Measurements from ENCODE around the gene MYH6. TPM values are rescaled to one million over a fixed set of nuclear protein-coding genes. Genes with fewer than 3 reads are reported as not detected.

Gene MYH6
- total and polyA plus RNA-seq, 2 donors, result 0.05 to 0.25 TPM

DNA sequence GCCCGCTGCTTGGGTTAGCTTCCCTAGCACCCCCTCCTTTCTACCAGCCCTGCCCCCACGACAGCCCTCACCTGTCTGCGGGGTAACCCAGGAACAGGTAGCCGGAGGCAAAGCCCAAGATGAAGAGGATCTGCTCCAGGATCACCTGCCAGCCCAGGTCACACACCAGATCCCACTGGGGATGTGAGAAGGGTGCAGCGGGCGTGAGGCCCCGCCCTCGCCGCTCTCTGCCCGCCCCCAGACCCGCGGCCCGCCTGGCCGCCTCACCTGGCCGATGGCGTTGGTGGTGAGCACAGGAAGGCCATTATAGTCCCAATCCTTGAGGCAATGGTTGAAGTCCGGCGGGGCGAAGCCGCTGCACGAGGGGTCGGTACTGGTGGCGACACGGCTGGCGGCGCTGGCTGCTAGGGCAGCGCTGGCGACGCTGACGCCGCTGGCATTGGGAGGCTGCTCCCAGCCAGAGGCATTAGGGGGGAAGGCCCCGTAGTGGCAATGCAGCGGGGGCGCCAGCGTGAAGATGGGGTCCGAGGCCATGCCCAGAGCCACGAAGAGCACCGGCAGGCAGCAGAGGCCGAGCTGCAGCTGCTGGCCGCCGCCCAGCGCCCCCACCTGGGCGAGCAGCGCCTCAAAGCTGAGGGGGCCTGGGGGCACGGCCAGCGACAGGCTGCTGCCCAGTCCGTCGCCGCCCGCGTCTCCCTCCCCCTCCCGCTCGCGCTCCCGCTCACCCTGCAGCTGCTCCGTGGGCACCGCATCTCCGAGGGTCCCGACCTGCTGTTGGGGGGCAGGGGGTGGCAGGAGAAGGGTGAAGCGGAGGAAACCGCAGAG, 56.2 kb downstream of the MYH6 start:
- Histone ChIP-seq H3K36me3 (ENCODE audit: control insufficient read depth in 2 of 2, insufficient read depth in 2 of 2, low read length in 1 of 2) (no peaks in the 10 kb centered on the region), H3K9me3 (ENCODE audit: control insufficient read depth in 2 of 2, insufficient read depth in 1 of 2, low read length in 1 of 2) (peaks cover 0 to 1% of the 10 kb centered on the region in 2 donors), H3K27ac (ENCODE audit: low read depth in 1 of 2, low read length in 1 of 2) (no peak overlapping the region), H3K27me3 (ENCODE audit: control insufficient read depth in 2 of 2, insufficient read depth in 1 of 2, low read length in 1 of 2) (peaks cover 41 to 66% of the 10 kb centered on the region in 2 donors), H3K4me1 (ENCODE audit: control insufficient read depth in 2 of 2, insufficient read depth in 2 of 2, low read length in 2 of 2) (peaks cover 0 to 4% of the 10 kb centered on the region in 2 donors), H3K4me3 (ENCODE audit: low read length in 2 of 2) (peak overlapping the region; percentile 29 to 51)
- no peak for DNase-seq (ENCODE audit: low read depth in 6 of 9, low spot score in 9 of 9)
- WGBS, result 18% methylated on average over 61 of the region's 61 CpGs

DNA sequence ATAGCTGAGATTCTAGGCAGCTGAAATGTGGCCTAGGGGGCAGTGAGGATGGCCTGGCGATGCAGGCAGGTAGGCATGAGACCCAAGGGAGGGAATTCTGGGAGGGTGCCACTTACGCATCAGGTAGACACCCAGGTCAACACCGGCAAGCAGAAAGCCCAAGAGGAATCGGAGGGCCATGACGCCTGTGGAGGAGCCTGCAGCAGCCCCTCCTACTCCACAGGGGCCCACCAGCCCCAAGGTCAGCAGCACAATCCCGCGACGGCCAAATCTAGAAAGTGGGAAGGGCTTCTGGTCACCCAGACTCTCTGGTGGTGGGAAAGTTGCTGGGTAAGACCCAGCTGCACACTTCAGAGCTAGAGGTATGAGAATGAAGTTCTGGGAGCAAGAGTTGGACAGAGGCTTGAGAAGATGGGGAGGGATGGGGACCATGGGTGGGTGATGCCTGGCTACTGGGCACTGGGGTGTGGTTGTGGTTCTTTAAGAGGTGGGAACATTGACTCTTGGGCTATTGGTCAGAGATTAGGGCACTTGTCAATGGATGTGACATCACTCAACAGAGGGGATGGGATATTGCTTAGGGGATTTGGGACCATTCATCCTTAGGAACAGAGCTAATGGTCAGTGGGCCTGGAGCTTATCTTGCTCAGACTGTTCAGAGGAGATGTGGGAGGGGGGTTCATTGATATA, 58.8 kb downstream of the MYH6 start:
- DNase-seq (ENCODE audit: low read depth in 6 of 9, low spot score in 9 of 9), result no peak
- Histone ChIP-seq H3K27me3 (ENCODE audit: control insufficient read depth in 2 of 2, insufficient read depth in 1 of 2, low read length in 1 of 2) (peaks cover 32 to 49% of the 10 kb centered on the region in 2 donors), H3K27ac (ENCODE audit: low read depth in 1 of 2, low read length in 1 of 2) (no peak overlapping the region), H3K4me1 (ENCODE audit: control insufficient read depth in 2 of 2, insufficient read depth in 2 of 2, low read length in 2 of 2) (peaks cover 0 to 4% of the 10 kb centered on the region in 2 donors), H3K36me3 (ENCODE audit: control insufficient read depth in 2 of 2, insufficient read depth in 2 of 2, low read length in 1 of 2) (no peaks in the 10 kb centered on the region), H3K9me3 (ENCODE audit: control insufficient read depth in 2 of 2, insufficient read depth in 1 of 2, low read length in 1 of 2) (peaks cover 0 to 1% of the 10 kb centered on the region in 2 donors), H3K4me3 (ENCODE audit: low read length in 2 of 2) (no peak overlapping the region)
- 95% methylated on average over 8 of the region's 8 CpGs for WGBS

- peaks cover 0 to 4% of the 10 kb centered on the region in 2 donors for H3K4me1 ChIP-seq (ENCODE audit: control insufficient read depth in 2 of 2, insufficient read depth in 2 of 2, low read length in 2 of 2)
- H3K36me3 ChIP-seq (ENCODE audit: control insufficient read depth in 2 of 2, insufficient read depth in 2 of 2, low read length in 1 of 2), result no peaks in the 10 kb centered on the region
- H3K27ac ChIP-seq (ENCODE audit: low read depth in 1 of 2, low read length in 1 of 2), result no peak overlapping the region
- no peak overlapping the region for H3K4me3 ChIP-seq (ENCODE audit: low read length in 2 of 2)
- peaks cover 0 to 1% of the 10 kb centered on the region in 2 donors for H3K9me3 ChIP-seq (ENCODE audit: control insufficient read depth in 2 of 2, insufficient read depth in 1 of 2, low read length in 1 of 2)
- DNase-seq (ENCODE audit: low read depth in 6 of 9, low spot score in 9 of 9), result no peak
- 96% methylated on average over 6 of the region's 6 CpGs for WGBS
- H3K27me3 ChIP-seq (ENCODE audit: control insufficient read depth in 2 of 2, insufficient read depth in 1 of 2, low read length in 1 of 2), result peaks cover 24 to 39% of the 10 kb centered on the region in 2 donors
These were observed 59.8 kb downstream of the MYH6 start for GRCh38 chr14:23348297-23348655.

- DNase-seq (ENCODE audit: low read depth in 6 of 9, low spot score in 9 of 9), result no peak
- Histone ChIP-seq H3K9me3 (ENCODE audit: control insufficient read depth in 2 of 2, insufficient read depth in 1 of 2, low read length in 1 of 2) (peaks cover 0 to 1% of the 10 kb centered on the region in 2 donors), H3K4me3 (ENCODE audit: low read length in 2 of 2) (no peak overlapping the region), H3K27me3 (ENCODE audit: control insufficient read depth in 2 of 2, insufficient read depth in 1 of 2, low read length in 1 of 2) (peaks cover 20 to 33% of the 10 kb centered on the region in 2 donors), H3K36me3 (ENCODE audit: control insufficient read depth in 2 of 2, insufficient read depth in 2 of 2, low read length in 1 of 2) (no peaks in the 10 kb centered on the region), H3K27ac (ENCODE audit: low read depth in 1 of 2, low read length in 1 of 2) (no peak overlapping the region), H3K4me1 (ENCODE audit: control insufficient read depth in 2 of 2, insufficient read depth in 2 of 2, low read length in 2 of 2) (peaks cover 0 to 4% of the 10 kb centered on the region in 2 donors)
- 97% methylated on average over 19 of the region's 19 CpGs for WGBS
These were observed 60.4 kb downstream of the MYH6 start for GRCh38 chr14:23347406-23348296.

DNA sequence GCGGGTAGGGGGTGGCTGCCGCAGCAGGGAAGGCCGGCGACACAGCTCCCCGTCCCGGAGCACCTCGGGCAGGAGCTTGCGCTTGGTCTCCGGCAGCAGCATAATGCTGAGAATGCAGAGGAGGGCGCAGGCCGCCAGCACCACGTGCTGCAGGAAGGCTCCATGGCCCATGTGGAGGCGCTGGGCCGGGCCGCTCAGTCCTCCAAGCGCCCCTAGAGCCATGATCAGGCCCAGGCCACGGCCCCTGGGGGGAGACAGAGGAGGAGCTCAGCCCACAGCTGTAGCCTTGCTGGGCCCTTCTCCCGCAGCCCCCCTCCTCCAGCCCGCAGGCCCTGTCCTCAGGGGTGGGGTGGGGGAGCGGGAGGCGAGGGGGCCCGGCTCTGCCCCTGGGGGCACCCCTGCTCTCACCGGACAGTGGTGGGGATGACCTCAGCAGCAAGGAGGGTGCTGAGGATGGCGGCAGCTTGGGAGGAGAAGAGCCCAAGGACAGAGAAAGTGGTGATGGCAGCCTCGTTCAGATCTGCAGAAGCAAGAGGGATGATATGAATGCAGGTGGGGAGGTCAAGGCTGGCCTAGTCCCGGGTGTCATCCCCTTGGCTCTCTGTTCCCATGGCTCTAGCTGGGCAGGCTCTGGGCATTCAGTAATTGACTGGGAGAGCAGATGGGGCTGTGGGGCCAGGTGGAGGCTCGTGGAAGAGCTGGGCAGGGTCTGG, 61.2 kb downstream of the MYH6 start:
- Histone ChIP-seq H3K36me3 (ENCODE audit: control insufficient read depth in 2 of 2, insufficient read depth in 2 of 2, low read length in 1 of 2) (no peaks in the 10 kb centered on the region), H3K4me1 (ENCODE audit: control insufficient read depth in 2 of 2, insufficient read depth in 2 of 2, low read length in 2 of 2) (peaks cover 0 to 3% of the 10 kb centered on the region in 2 donors), H3K9me3 (ENCODE audit: control insufficient read depth in 2 of 2, insufficient read depth in 1 of 2, low read length in 1 of 2) (peaks cover 0 to 1% of the 10 kb centered on the region in 2 donors), H3K27ac (ENCODE audit: low read depth in 1 of 2, low read length in 1 of 2) (no peak overlapping the region), H3K4me3 (ENCODE audit: low read length in 2 of 2) (no peak overlapping the region), H3K27me3 (ENCODE audit: control insufficient read depth in 2 of 2, insufficient read depth in 1 of 2, low read length in 1 of 2) (peaks cover 12 to 25% of the 10 kb centered on the region in 2 donors)
- 92% methylated on average over 27 of the region's 27 CpGs for WGBS
- DNase-seq (ENCODE audit: low read depth in 6 of 9, low spot score in 9 of 9), result no peak

DNA sequence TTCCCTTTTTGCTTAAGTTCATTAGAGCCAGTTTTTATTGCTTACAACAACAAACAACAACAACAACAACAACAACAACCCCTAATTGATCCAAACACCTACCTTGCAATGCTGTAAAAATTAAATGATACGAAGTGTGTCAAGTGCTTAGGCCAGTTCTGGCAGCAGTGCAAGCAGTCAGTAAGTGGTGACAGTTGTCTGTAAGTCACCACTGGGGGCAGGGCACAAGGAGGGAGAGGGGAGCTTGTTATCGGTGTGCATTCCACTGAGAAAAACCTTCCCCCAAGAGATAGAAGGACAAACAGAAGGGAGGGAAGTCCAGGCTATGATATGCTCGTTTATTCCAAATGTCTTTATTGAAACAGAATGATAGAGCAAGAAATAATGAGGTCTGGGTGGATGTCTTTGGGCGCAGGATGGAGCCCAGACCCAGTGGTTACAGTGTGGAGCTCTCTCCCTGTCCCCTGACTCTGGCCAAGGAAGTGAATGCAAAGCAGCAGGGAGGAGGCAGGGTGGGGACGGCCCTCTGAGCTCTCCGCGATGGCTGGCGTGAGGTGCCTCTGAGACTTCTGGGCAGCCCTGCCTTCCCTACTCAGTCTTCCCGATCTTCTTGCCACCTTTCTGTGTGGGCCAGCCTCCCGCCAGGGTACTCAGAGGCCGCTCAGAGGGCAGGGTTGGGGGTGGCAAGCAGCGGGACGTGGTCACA, 61.9 kb downstream of the MYH6 start:
- no peak overlapping the region for H3K27ac ChIP-seq (ENCODE audit: low read depth in 1 of 2, low read length in 1 of 2)
- no peaks in the 10 kb centered on the region for H3K36me3 ChIP-seq (ENCODE audit: control insufficient read depth in 2 of 2, insufficient read depth in 2 of 2, low read length in 1 of 2)
- WGBS, result 95% methylated on average over 13 of the region's 13 CpGs
- H3K4me3 ChIP-seq (ENCODE audit: low read length in 2 of 2), result no peak overlapping the region
- H3K27me3 ChIP-seq (ENCODE audit: control insufficient read depth in 2 of 2, insufficient read depth in 1 of 2, low read length in 1 of 2), result peaks cover 5 to 18% of the 10 kb centered on the region in 2 donors
- H3K4me1 ChIP-seq (ENCODE audit: control insufficient read depth in 2 of 2, insufficient read depth in 2 of 2, low read length in 2 of 2), result no peaks in the 10 kb centered on the region
- no peaks in the 10 kb centered on the region for H3K9me3 ChIP-seq (ENCODE audit: control insufficient read depth in 2 of 2, insufficient read depth in 1 of 2, low read length in 1 of 2)
- DNase-seq (ENCODE audit: low read depth in 6 of 9, low spot score in 9 of 9), result no peak

DNA sequence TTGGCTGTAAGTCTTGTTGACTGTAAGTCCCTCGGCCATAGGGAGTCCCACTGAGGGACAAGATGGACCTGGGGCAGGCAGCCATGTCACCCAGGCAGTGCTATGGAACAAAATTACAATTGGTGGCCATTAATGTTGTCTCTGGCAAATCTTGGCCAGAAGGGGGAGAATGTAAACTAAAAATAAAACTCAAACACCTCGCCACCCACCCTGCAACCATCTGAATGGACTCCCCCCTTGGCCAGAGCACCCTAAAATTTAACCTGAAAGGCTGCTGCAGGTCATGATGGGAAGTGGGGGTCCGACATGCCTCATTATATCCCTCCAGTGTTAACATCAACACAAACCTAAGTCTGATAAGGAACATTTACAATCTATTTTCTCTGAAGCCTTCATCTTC, 63.6 kb downstream of the MYH6 start:
- Histone ChIP-seq H3K4me1 (ENCODE audit: control insufficient read depth in 2 of 2, insufficient read depth in 2 of 2, low read length in 2 of 2) (no peaks in the 10 kb centered on the region), H3K27ac (ENCODE audit: low read depth in 1 of 2, low read length in 1 of 2) (no peak overlapping the region), H3K36me3 (ENCODE audit: control insufficient read depth in 2 of 2, insufficient read depth in 2 of 2, low read length in 1 of 2) (no peaks in the 10 kb centered on the region), H3K27me3 (ENCODE audit: control insufficient read depth in 2 of 2, insufficient read depth in 1 of 2, low read length in 1 of 2) (peaks cover 0 to 9% of the 10 kb centered on the region in 2 donors), H3K9me3 (ENCODE audit: control insufficient read depth in 2 of 2, insufficient read depth in 1 of 2, low read length in 1 of 2) (no peaks in the 10 kb centered on the region), H3K4me3 (ENCODE audit: low read length in 2 of 2) (no peak overlapping the region)
- 86% methylated on average over 3 of the region's 3 CpGs for WGBS
- no peak for DNase-seq (ENCODE audit: low read depth in 6 of 9, low spot score in 9 of 9)
